Measurements from ENCODE around the gene PPP1CA.
"Not testable (repeated sequence)": the region's sequence is repeated elsewhere in the genome, so short reads cannot be mapped to it uniquely, and the experiment has no call there.

PPP1CA gene

GRCh38 chr11:67434395-67434881, 32.8 kb upstream of the PPP1CA start:
- DNase-seq, result no peak

GRCh38 chr11:67433536-67434394, 32.1 kb upstream of the PPP1CA start:
- DNase-seq, result no peak

GRCh38 chr11:67432655-67433349, 31.1 kb upstream of the PPP1CA start:
- no peak for DNase-seq

GRCh38 chr11:67431346-67432249, 29.9 kb upstream of the PPP1CA start:
- no peak for DNase-seq

- no peak for DNase-seq
These were observed 28.1 kb upstream of the PPP1CA start for GRCh38 chr11:67429722-67430121.

- DNase-seq, result no peak
These were observed 27.5 kb upstream of the PPP1CA start for GRCh38 chr11:67429038-67429668.

GRCh38 chr11:67428052-67429001, 26.7 kb upstream of the PPP1CA start, which contains the start of gene RPS6KB2:
Gene RPS6KB2, plus strand, starts transcription at chr11:67428494. Its CDS starts 52 bp downstream, at chr11:67428546.
- peak; percentile 99 for DNase-seq

GRCh38 chr11:67427364-67427859, 25.8 kb upstream of the PPP1CA start:
- not testable (repeated sequence) for DNase-seq

GRCh38 chr11:67423891-67424613, 22.4 kb upstream of the PPP1CA start:
- DNase-seq, result no peak

GRCh38 chr11:67423466-67423865, 21.8 kb upstream of the PPP1CA start:
- DNase-seq, result no peak

- DNase-seq, result no peak
These were observed 21.2 kb upstream of the PPP1CA start for GRCh38 chr11:67422891-67423290.

GRCh38 chr11:67421430-67422031, 19.9 kb upstream of the PPP1CA start:
- DNase-seq, result no peak

- DNase-seq, result peak; percentile 99
These were observed 19.2 kb upstream of the PPP1CA start for GRCh38 chr11:67420646-67421429.

- DNase-seq, result no peak
These were observed 18.5 kb upstream of the PPP1CA start for GRCh38 chr11:67420147-67420645.

GRCh38 chr11:67419325-67420049, 17.8 kb upstream of the PPP1CA start:
- no peak for DNase-seq

- DNase-seq, result no peak
These were observed 17.0 kb upstream of the PPP1CA start for GRCh38 chr11:67418476-67419281.

GRCh38 chr11:67417425-67417824, 15.8 kb upstream of the PPP1CA start:
- no peak for DNase-seq

Measured in activated CD4-positive, alpha-beta T cell treated with anti-CD3 and anti-CD28 coated beads for 1 hour (primary cell).